Tibial nerve (tissue), 4 donors: Measurements from ENCODE around the gene PEAK3.
A peak's percentile ranks its signal among the peaks of the same experiment; 100 is the strongest.

Experiments used
- EP300 ChIP-seq, 2 donors: sonication (generic); formaldehyde crosslinking; IDR thresholded peaks; one replicate each; pipeline ENCODE4 v1.6.1; 2017; ENCODE audit warnings: antibody characterized with exemption in 2 of 2, mild to moderate bottlenecking in 1 of 2
- POLR2A ChIP-seq, 2 donors: fragments of 450-650 bp; IDR thresholded peaks; one replicate each; pipeline ENCODE4 v1.6.1; 2017; ENCODE audit warnings: antibody characterized with exemption in 2 of 2, mild to moderate bottlenecking in 2 of 2, moderate library complexity in 2 of 2
- TF ChIP-seq, protein P1 (sequence below), 5 experiments: fragments of 200-600 bp in 3 of 5; fragments of 450-650 bp in 2 of 5; sonication (generic) in 3 of 5; IDR thresholded peaks; one replicate each; pipeline ENCODE4 v1.5.1; 2016 to 2019; ENCODE audit warnings: antibody characterized with exemption in 5 of 5, mild to moderate bottlenecking in 3 of 5, moderate library complexity in 2 of 5

DNA sequence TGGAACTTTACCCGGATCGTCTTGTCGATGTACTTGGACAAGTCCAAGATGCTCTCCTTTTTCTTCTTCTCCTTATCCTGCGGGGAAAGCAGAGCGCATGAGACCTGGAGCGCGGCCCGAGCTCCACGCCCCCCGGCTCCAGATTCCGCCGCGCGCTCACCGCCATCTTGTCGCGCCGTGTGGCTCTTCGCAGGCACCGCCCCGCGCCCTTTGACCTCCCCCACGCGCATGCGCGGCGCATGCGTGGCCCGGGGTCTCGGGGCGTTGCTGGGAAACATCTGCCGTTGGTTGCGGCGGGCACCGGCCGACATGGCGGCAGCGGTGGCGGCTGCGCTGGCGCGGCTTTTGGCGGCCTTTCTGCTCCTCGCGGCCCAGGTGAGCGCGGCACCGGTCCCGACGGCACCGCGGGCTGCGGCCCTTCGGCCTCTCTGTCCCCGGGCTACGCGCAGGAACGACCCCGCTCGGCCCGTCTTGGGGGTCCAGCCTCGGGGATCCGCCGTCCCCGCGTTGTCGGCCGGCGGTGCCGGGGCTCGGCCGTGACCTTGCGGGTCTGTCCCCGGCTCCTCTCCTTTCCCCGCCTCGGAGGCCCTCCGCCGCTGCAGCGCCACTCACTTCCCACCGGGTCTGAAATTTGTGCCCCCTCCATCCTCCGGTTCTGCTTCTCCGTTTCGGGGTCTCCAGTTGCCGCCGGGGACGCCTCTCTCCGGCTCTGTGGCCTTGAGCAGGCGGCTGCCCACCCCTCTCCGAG, 46.6 kb upstream of the PEAK3 start, which contains the start of the genes LSM7 and SPPL2B:
- TF ChIP-seq, protein P1, sequence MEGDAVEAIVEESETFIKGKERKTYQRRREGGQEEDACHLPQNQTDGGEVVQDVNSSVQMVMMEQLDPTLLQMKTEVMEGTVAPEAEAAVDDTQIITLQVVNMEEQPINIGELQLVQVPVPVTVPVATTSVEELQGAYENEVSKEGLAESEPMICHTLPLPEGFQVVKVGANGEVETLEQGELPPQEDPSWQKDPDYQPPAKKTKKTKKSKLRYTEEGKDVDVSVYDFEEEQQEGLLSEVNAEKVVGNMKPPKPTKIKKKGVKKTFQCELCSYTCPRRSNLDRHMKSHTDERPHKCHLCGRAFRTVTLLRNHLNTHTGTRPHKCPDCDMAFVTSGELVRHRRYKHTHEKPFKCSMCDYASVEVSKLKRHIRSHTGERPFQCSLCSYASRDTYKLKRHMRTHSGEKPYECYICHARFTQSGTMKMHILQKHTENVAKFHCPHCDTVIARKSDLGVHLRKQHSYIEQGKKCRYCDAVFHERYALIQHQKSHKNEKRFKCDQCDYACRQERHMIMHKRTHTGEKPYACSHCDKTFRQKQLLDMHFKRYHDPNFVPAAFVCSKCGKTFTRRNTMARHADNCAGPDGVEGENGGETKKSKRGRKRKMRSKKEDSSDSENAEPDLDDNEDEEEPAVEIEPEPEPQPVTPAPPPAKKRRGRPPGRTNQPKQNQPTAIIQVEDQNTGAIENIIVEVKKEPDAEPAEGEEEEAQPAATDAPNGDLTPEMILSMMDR (IDR thresholded peaks at IDR 0.05), result peak in 2 of 5 experiments; percentile 25 to 39
- TF ChIP-seq POLR2A (IDR thresholded peaks at IDR 0.05), result peak; percentile 18 to 68
- peak; percentile 81 to 91 for TF ChIP-seq EP300 (IDR thresholded peaks at IDR 0.05)
